ENCODE results near the gene PTGES3. TPM values are rescaled to one million over a fixed set of nuclear protein-coding genes. Genes with fewer than 3 reads are reported as not detected.

Gene PTGES3
- total and polyA plus RNA-seq, 3 donors from 2014 or later, result 102 to 267 (median 110) TPM

DNA sequence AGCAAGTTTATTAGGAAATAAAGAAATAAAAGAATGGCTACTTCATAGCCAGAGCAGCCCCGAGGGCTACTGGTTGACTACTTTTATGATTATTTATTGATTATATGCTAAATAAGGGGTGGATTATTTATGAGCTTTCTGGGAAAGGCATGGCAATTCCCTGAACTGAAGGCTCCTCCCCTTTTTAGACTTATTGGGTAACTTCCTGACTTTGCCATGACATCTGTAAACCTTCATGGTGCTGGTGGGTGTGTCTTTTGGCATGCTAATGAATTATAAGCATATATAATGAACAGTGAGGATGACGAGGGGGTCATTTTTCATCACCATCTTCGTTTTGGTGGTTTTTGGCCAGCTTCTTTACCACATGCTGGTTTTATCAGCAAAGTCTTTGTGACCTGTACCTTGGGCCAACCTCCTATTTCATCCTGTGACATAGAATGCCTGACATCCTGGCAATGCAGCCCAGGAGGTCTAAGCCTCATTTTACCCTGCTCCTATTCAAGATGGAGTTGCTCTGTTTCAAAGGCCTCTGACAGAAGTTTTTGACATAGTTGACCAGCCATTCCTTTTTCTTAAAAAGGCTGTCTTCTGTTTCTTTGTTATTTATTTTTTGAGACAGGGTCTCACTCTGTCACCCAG is 11.1 kb upstream of the PTGES3 start:
- Histone ChIP-seq H3K4me1 (no peaks in the 10 kb centered on the region), H3K36me3 (ENCODE audit: low read depth, missing control alignments) (no peaks in the 10 kb centered on the region), H3K27ac (no peak overlapping the region), H3K9me3 (no peaks in the 10 kb centered on the region), H3K27me3 (no peaks in the 10 kb centered on the region), H3K4me3 (no peak overlapping the region)
- TF ChIP-seq, protein P1, sequence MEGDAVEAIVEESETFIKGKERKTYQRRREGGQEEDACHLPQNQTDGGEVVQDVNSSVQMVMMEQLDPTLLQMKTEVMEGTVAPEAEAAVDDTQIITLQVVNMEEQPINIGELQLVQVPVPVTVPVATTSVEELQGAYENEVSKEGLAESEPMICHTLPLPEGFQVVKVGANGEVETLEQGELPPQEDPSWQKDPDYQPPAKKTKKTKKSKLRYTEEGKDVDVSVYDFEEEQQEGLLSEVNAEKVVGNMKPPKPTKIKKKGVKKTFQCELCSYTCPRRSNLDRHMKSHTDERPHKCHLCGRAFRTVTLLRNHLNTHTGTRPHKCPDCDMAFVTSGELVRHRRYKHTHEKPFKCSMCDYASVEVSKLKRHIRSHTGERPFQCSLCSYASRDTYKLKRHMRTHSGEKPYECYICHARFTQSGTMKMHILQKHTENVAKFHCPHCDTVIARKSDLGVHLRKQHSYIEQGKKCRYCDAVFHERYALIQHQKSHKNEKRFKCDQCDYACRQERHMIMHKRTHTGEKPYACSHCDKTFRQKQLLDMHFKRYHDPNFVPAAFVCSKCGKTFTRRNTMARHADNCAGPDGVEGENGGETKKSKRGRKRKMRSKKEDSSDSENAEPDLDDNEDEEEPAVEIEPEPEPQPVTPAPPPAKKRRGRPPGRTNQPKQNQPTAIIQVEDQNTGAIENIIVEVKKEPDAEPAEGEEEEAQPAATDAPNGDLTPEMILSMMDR (IDR thresholded peaks at IDR 0.05), result no peak
- no peak for TF ChIP-seq POLR2A (IDR thresholded peaks at IDR 0.05)
- no peak for DNase-seq
- WGBS, 2 donors, result 83 to 88% methylated on average over 3 of the region's 3 CpGs
- intact Hi-C loops (cut with DNase I; ENCODE audit: low total_unique reads), result no loop called here

DNA sequence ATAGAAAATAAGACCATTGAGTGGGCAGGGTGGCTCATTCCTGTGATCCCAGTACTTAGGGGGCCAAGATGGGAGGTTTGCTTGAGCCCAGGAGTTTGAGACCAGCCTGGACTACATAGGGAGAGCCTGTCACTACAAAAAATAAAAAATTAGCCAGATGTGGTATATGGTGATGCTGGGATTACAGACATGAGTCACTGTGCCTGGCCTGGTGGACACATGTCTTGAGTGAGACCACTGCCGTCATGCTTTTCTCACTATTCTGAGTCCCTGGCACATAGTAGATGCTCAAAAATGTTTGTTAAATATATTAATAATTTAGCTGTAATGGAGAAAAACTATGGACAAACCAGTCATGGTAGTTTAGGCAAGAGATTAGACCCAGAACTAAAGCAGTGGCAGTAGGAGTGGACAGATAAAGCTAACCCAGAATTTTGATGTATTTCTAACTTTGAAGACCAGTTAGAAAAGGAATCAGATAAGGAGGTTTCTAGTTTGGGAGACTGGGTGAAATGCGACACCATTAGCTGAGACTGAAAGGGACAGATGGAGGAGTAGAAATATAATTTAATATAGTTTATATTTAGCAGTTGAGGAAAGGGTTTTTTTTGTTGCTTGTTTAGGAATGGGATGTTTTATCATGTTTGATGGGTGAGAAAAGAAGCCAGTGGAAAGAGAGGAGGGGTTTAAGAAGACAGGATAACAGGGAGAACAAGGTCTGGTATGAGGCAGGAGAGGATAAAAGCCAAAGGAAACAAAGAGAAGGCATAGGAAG is 7.4 kb upstream of the PTGES3 start:
- H3K27ac ChIP-seq, result no peak overlapping the region
- H3K27me3 ChIP-seq, result no peaks in the 10 kb centered on the region
- no peaks in the 10 kb centered on the region for H3K36me3 ChIP-seq (ENCODE audit: low read depth, missing control alignments)
- TF ChIP-seq POLR2A (IDR thresholded peaks at IDR 0.05), result no peak
- TF ChIP-seq, protein P1 (IDR thresholded peaks at IDR 0.05), result no peak
- no peak for DNase-seq
- no peak overlapping the region for H3K4me3 ChIP-seq
- no peaks in the 10 kb centered on the region for H3K9me3 ChIP-seq
- WGBS, 2 donors, result 58 to 61% methylated on average over 2 of the region's 2 CpGs
- H3K4me1 ChIP-seq, result no peaks in the 10 kb centered on the region
- intact Hi-C loops (cut with DNase I; ENCODE audit: low total_unique reads), result no loop called here

DNA sequence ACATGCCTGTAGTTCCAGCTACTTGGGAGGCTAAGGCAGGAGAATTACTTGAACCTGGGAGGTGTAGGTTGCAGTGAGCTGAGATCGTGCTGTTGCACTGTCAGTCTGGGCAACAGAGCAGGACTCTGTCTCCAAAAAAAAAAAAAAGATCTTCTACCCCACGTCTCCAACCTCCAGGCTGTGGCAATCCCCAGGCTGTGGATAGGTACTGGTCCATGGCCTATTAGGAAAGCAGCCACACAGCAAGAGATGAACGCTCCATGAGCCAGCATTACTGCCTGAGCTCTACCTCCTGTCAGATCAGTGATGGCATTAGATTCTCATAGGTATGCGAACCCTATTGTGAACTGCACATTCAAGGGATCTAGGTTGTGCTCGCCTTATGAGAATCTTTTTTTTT is 6.1 kb upstream of the PTGES3 start:
- 86 to 90% methylated on average over 5 of the region's 5 CpGs for WGBS, 2 donors
- TF ChIP-seq, protein P1 (IDR thresholded peaks at IDR 0.05), result no peak
- no peak for TF ChIP-seq POLR2A (IDR thresholded peaks at IDR 0.05)
- intact Hi-C loops (cut with DNase I; ENCODE audit: low total_unique reads), result no loop called here
- H3K27me3 ChIP-seq, result no peaks in the 10 kb centered on the region
- no peaks in the 10 kb centered on the region for H3K4me1 ChIP-seq
- no peak overlapping the region for H3K27ac ChIP-seq
- no peak overlapping the region for H3K4me3 ChIP-seq
- no peaks in the 10 kb centered on the region for H3K36me3 ChIP-seq (ENCODE audit: low read depth, missing control alignments)
- DNase-seq, result no peak
- H3K9me3 ChIP-seq, result no peaks in the 10 kb centered on the region

DNA sequence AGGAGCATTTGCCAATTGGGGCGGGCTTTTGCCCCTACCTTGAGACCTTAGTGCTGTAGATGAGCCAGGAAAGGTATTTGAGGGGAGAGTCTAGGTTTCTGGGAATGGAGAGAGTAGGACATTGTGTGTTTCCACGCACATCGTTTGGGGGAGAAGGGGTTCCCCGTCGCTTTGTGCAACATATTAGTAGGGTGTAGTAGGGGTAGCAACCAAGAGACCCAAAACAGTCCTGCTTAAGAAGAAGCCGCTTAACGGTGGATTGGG is 694 bp upstream of the PTGES3 start:
- peak overlapping the region; percentile 97 to 99 for H3K4me3 ChIP-seq
- WGBS, 2 donors, result 1 to 2% methylated on average over 7 of the region's 7 CpGs
- peak overlapping the region; percentile 100 for H3K27ac ChIP-seq
- no peaks in the 10 kb centered on the region for H3K9me3 ChIP-seq
- peaks cover 22% of the 10 kb centered on the region for H3K4me1 ChIP-seq
- TF ChIP-seq POLR2A (IDR thresholded peaks at IDR 0.05), result no peak
- TF ChIP-seq, protein P1 (IDR thresholded peaks at IDR 0.05), result no peak
- intact Hi-C loops (cut with DNase I; ENCODE audit: low total_unique reads), result no loop called here
- no peaks in the 10 kb centered on the region for H3K36me3 ChIP-seq (ENCODE audit: low read depth, missing control alignments)
- DNase-seq, result no peak
- no peaks in the 10 kb centered on the region for H3K27me3 ChIP-seq

Data from testis (tissue), 3 donors.